WI38 (cell line): Measurements from ENCODE around the gene ALDH1L1.

Experiments used
- H3K4me3 ChIP-seq: 2 replicates; pipeline ENCODE4 v1.5.1; 2011; ENCODE audit warnings: low read depth, mild to moderate bottlenecking, control low read depth, low read length
- TF ChIP-seq, protein P1 (sequence below): IDR thresholded peaks from 2 replicates; pipeline ENCODE4 v1.5.1; 2012; ENCODE audit warnings: low read depth, mild to moderate bottlenecking, control low read depth, low read length

The ALDH1L1 gene

DNA sequence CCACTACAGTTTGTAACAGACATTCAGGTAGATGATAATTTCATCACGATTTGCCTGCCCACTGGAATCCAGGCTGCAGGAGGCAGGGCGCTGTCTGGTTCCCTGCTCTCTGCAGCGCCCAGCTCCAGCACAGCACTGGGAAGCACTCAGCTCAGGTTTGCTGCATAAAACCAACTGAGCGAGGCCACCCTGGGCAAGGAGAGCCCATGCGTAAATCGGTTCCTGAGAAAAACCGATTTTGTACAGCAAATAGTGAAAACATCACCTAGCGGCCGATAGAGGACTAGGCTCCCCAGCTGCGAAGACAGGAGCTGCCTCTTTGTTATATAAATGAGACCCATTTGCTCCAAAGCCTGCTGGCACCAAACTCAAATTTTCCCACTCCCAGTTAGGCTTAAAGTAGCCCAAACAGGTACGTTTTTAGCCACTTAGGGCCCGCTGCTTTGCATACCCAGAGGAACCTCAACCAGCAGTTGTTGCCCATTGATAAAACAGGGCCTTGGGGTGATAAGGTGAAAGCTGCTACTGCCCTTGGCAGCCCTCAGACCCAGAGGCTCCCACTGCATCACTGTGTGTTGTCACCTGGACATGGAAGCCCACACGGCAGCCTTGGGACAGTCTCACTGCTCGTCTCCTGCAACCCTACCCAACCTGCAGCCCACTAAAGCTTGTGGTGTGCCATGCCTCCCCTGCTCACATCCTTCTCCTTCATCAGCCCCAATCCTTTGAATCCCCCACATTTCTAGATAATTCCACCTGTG is 47.5 kb downstream of the ALDH1L1 start:
- no peak overlapping the region for H3K4me3 ChIP-seq
- TF ChIP-seq, protein P1, sequence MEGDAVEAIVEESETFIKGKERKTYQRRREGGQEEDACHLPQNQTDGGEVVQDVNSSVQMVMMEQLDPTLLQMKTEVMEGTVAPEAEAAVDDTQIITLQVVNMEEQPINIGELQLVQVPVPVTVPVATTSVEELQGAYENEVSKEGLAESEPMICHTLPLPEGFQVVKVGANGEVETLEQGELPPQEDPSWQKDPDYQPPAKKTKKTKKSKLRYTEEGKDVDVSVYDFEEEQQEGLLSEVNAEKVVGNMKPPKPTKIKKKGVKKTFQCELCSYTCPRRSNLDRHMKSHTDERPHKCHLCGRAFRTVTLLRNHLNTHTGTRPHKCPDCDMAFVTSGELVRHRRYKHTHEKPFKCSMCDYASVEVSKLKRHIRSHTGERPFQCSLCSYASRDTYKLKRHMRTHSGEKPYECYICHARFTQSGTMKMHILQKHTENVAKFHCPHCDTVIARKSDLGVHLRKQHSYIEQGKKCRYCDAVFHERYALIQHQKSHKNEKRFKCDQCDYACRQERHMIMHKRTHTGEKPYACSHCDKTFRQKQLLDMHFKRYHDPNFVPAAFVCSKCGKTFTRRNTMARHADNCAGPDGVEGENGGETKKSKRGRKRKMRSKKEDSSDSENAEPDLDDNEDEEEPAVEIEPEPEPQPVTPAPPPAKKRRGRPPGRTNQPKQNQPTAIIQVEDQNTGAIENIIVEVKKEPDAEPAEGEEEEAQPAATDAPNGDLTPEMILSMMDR: peak; percentile 54

DNA sequence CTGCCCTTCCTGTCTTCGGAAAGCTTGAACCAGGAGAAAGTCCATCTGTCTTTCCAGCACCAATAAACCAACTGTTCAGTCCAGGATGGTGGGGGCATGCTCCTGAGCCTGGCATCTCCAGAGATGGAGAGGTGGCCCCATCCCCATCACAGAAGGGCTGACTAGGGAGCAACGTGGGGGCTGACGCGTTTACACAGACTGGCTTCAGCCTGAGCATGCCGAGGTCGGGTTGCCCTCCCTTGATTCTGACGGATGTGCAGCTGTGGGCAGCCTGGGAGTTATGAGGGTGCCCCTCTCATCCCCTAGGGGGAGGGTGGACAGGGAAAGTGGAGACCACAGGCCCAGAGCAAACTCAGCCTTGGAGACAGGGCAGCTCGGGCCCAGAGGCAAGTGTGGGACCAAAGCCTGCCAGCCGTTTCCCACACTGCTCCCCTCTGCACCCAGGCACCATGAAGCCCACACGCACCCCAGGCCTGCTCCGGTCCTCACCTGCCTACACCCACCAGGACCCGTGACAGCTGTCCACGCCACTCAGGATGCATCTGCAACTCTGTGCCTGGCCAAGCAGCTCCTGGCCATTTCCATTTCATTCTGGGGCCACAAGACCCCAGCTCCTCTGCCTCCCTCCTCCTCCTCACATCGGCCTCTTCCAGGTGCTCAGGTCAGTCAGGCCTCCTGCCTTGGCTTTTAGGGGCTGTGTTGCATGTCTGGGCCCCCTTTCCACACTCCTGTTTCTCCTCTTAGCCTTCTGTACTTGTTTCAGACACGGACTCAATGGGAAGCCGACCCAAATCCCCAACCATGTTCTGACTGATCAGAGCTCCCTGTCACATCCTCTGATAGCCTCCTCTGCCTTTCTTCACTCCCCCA is 48.3 kb downstream of the ALDH1L1 start:
- H3K4me3 ChIP-seq: no peak overlapping the region
- TF ChIP-seq, protein P1: no peak

DNA sequence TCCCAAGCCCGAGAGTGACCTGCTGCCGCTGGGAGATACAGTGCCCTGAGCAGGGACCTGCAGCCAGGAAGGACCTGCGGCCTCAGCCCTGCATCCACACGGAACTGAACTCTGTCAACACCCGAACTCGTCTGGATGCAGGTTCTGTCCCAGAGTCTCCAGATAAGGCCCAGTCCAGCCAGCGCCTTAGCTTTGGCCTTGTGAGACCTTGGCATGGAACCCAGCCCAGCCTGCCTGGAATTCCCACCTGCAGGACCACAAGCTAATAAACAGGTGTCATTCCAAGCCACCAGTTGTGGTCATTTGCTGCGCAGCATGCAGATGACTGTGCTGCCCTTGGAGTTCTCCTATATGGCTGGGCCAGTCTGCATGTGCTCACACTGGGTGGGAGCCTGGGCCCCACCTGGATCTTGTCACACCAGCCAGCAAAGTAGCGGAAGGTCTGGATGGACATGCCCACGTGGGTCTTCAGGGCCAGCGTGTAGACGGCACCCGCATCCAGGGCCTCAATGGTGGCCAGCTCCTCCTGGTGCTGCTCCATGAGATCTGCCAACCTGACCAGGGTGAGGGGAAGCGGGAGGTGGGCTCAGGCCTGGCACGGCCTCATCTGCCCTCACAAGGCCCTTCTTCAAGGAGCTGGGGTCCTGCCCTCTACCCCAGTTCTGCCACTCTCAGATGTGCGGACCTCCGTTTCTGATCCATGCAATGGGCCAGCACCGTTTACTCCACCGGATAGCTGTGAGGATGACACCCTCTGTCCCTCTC is 49.2 kb downstream of the ALDH1L1 start:
- H3K4me3 ChIP-seq: no peak overlapping the region
- TF ChIP-seq, protein P1: no peak

DNA sequence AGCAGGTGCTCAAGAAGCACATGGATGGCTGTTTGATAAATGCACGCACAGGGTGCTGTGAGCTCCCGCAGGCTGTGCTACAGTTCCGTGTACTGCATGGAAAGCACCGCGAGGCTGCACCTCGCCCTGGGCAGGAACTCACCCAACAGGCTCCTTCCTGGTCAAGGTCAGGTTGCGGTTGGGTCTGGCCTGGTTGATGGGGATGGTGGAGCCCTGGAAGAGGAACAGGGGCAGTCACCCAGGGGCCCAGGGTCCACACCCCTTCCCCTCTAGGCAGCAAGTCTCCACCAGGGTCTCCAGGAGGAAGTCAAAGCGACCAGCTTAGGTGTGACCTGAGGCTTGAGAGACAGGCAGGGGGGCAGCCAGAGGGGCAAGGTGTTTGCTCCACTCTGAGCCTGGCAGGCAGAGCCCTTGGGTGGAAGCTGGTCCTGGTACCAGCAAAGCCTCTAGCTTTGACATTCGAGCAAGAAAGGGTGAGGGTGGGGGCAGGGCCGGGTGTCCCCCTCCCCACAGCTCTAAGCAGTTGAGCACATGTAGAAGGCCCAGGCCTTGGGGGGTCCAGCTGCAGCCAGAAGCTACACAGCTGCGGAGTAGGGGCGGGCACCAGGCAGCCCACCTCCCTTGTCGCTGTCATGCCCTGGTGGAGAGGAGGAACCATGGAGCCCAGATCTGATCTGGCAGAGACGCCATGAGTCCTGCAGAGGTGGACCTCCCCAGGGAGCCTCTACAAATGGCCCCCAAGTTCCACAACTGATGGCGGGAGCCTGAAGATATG is 50.1 kb downstream of the ALDH1L1 start:
- TF ChIP-seq, protein P1: no peak
- no peak overlapping the region for H3K4me3 ChIP-seq

DNA sequence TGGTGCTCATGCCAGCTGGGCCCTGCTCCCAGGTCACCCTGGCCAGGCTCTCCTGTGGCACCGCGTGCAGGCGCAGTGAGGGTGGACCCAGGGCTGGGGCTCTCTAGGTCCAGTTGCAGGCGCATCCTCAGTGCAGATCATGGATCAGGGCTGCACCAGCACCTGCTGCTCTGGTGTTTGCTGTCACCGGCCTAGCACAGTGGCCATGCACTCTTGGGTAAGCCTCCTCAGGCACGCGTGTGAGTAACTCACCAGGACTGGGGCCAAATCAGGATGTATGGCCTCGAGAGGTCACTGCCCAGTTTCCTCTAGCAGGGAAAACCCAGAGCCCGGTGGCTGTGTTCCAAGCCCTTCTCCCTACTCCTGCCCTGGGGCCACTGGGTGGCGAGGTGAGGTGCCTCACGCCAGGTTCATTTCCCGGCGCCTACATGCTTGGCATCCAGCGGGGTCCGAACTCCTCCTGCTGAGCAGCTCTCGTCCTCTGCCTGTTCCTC is 50.9 kb downstream of the ALDH1L1 start:
- H3K4me3 ChIP-seq: no peak overlapping the region
- TF ChIP-seq, protein P1: no peak

DNA sequence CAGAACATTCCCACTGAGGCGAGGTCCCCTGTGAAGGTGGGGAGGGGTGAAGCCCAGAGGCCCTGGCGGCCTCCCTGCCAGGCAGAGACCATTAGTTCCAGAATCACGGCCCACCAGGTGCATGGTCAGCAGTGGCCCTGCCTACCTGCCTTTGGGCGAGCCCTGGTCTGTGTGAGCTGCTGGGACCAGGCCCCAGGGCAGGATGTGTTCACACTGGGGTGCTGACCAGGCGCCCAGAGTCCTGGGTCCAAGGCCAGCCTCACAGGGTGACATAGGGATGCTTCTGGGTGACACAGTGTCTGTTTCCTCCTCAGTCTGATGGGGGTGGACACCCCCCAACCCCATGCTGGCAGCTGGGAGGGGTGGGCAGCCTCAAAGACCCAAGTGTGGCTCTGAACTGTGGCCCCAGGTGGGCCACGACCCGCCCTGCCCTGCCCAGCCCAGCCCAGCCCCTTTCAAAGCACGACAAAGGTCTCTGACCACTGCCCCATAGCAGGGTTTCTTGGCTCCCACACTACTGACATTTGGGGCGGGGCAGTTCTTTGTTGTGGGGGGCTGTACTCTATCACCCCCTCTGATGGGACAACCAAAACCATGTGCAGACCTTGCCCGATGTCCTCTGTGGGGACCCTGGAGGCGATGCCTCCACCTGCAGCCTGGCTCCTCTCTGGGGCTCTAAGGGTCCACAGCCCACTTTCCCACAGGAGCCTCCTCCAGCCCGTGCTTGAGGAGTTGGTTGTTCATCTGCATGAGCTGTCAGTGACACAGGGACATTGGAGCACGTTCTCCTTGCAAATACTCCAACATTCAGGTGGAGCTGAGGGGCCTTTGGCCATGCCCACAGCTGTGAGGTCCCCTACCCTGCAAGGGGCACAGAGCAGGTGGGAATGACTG is 51.6 kb downstream of the ALDH1L1 start:
- TF ChIP-seq, protein P1: no peak

More for the DNA sequence above, 51.6 kb downstream of the ALDH1L1 start:
- no peak overlapping the region for H3K4me3 ChIP-seq
